ENCODE results near the gene BHLHA9. TPM values are rescaled to one million over a fixed set of nuclear protein-coding genes. Genes with fewer than 3 reads are reported as not detected.

The BHLHA9 gene
- not detected in 5 replicates for total RNA-seq (2022; extraction: Qiagen RNA extraction; ENCODE audit: low read depth)

DNA sequence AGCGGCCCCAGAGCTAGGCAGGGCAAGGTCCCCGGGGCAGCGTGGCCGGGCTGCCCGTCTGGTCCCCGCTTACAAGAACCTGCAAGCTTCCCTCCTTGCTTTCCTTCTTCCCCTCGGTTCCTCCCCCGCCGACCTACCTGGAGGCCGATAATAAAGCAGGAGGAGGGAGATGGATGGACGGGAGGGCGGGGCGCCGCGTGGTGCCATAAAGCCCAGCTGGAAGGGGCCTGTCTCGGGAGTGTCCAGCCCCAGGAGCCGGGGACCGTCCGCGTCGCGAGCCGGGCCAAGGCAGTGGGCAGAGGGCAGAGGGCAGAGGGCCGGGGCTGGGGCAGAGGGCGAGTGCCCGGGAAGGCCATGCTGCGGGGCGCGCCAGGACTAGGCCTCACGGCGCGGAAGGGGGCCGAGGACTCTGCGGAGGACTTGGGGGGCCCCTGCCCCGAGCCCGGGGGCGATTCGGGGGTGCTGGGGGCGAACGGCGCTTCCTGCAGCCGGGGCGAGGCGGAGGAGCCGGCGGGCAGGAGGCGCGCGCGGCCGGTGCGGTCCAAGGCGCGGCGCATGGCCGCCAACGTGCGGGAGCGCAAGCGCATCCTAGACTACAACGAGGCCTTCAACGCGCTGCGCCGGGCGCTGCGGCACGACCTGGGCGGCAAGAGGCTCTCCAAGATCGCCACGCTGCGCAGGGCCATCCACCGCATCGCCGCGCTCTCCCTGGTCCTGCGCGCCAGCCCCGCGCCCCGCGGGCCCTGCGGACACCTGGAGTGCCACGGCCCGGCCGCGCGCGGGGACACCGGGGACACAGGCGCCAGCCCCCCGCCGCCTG, at the start of gene BHLHA9:
TSS of gene BHLHA9 (plus strand) at position 235 of the 820 bp plus-strand sequence. CDS start at position 355, 120 bp downstream.

Other genes with a start within 250 kb of the BHLHA9 start
- gene ABR, start 90.5 kb upstream of the BHLHA9 start, total RNA-seq (2022; extraction: Qiagen RNA extraction; ENCODE audit: low read depth), result 98.4 to 145 TPM (median 121 TPM) in 5 replicates
- not detected in 5 replicates for gene TRARG1, start 9.2 kb downstream of the BHLHA9 start, total RNA-seq (2022; extraction: Qiagen RNA extraction; ENCODE audit: low read depth)
- gene YWHAE, start 129.8 kb downstream of the BHLHA9 start, total RNA-seq (2022; extraction: Qiagen RNA extraction; ENCODE audit: low read depth), result 566 to 1,263 TPM (median 589 TPM) in 5 replicates
- gene CRK, start 185.8 kb downstream of the BHLHA9 start, total RNA-seq (2022; extraction: Qiagen RNA extraction; ENCODE audit: low read depth), result 64.2 to 90.7 TPM (median 84.9 TPM) in 5 replicates
- gene MYO1C, start 222.2 kb downstream of the BHLHA9 start, total RNA-seq (2022; extraction: Qiagen RNA extraction; ENCODE audit: low read depth), result 85.5 to 152 TPM (median 144 TPM) in 5 replicates
- 15.9 to 28.7 TPM (median 24.0 TPM) in 5 replicates for gene INPP5K, start 246.2 kb downstream of the BHLHA9 start, total RNA-seq (2022; extraction: Qiagen RNA extraction; ENCODE audit: low read depth)